GM06990 (cell line): ENCODE results near the gene C12orf75.

ENCODE experiments used
- DNase-seq: peaks from one replicate; pipeline ENCODE4 v3.0.0-alpha.2; 2011; ENCODE audit not compliant: insufficient read length; ENCODE audit errors: extremely low read depth
- H3K27me3 ChIP-seq: replicated peaks from 2 replicates; pipeline ENCODE4 v1.6.0; 2011; ENCODE audit warnings: low read length; ENCODE audit not compliant: control insufficient read depth, insufficient read depth
- H3K36me3 ChIP-seq: 2 replicates; pipeline ENCODE4 v1.5.1; 2011; ENCODE audit warnings: low read length; ENCODE audit not compliant: control insufficient read depth, insufficient read depth
- H3K4me3 ChIP-seq: replicated peaks from 2 replicates; pipeline ENCODE4 v1.5.1; 2011; ENCODE audit warnings: low read depth, mild to moderate bottlenecking, control low read depth, low read length
- CTCF ChIP-seq: IDR thresholded peaks from 2 replicates; pipeline ENCODE4 v1.5.1; 2011; ENCODE audit warnings: low read length, control low read depth, mild to moderate bottlenecking, inconsistent platforms; ENCODE audit not compliant: insufficient read depth, poor library complexity, severe bottlenecking

The C12orf75 gene

GRCh38 chr12:105355752-105356151 lies 25.3 kb downstream of the C12orf75 start:
- Histone ChIP-seq H3K4me3 (no peak overlapping the region), H3K27me3 (no peaks in the 10 kb centered on the region), H3K36me3 (peaks cover 2% of the 10 kb centered on the region)
- DNase-seq: no peak
- no peak for TF ChIP-seq CTCF

- H3K4me3 ChIP-seq: peak overlapping the region; percentile 44
- no peak for TF ChIP-seq CTCF
- H3K27me3 ChIP-seq: no peaks in the 10 kb centered on the region
- peaks cover 2% of the 10 kb centered on the region for H3K36me3 ChIP-seq
- peak; percentile 53 for DNase-seq
Observed at GRCh38 chr12:105357162-105357691, 26.7 kb downstream of the C12orf75 start.

GRCh38 chr12:105358789-105359188 lies 28.3 kb downstream of the C12orf75 start:
- no peak for TF ChIP-seq CTCF
- no peak overlapping the region; the same call in 1 of the 2 replicates for H3K4me3 ChIP-seq
- no peak for DNase-seq

GRCh38 chr12:105359856-105360255 lies 29.4 kb downstream of the C12orf75 start:
- no peak for DNase-seq
- Histone ChIP-seq H3K4me3 (no peak overlapping the region), H3K27me3 (no peaks in the 10 kb centered on the region), H3K36me3 (peaks cover 2% of the 10 kb centered on the region)
- no peak for TF ChIP-seq CTCF

More at GRCh38 chr12:105358789-105359188, 28.3 kb downstream of the C12orf75 start:
- no peaks in the 10 kb centered on the region for H3K27me3 ChIP-seq
- peaks cover 2% of the 10 kb centered on the region for H3K36me3 ChIP-seq

GRCh38 chr12:105363890-105364289 lies 33.4 kb downstream of the C12orf75 start:
- DNase-seq: no peak
- peaks cover 3% of the 10 kb centered on the region for H3K36me3 ChIP-seq
- TF ChIP-seq CTCF: no peak

GRCh38 chr12:105365231-105365630 lies 34.7 kb downstream of the C12orf75 start:
- H3K4me3 ChIP-seq: no peak overlapping the region
- no peaks in the 10 kb centered on the region for H3K27me3 ChIP-seq
- TF ChIP-seq CTCF: no peak
- no peak for DNase-seq
- H3K36me3 ChIP-seq: peaks cover 3% of the 10 kb centered on the region

More at GRCh38 chr12:105363890-105364289, 33.4 kb downstream of the C12orf75 start:
- Histone ChIP-seq H3K27me3 (no peaks in the 10 kb centered on the region), H3K4me3 (no peak overlapping the region)
